ENCODE measurements around the gene GJC2.

DNA sequence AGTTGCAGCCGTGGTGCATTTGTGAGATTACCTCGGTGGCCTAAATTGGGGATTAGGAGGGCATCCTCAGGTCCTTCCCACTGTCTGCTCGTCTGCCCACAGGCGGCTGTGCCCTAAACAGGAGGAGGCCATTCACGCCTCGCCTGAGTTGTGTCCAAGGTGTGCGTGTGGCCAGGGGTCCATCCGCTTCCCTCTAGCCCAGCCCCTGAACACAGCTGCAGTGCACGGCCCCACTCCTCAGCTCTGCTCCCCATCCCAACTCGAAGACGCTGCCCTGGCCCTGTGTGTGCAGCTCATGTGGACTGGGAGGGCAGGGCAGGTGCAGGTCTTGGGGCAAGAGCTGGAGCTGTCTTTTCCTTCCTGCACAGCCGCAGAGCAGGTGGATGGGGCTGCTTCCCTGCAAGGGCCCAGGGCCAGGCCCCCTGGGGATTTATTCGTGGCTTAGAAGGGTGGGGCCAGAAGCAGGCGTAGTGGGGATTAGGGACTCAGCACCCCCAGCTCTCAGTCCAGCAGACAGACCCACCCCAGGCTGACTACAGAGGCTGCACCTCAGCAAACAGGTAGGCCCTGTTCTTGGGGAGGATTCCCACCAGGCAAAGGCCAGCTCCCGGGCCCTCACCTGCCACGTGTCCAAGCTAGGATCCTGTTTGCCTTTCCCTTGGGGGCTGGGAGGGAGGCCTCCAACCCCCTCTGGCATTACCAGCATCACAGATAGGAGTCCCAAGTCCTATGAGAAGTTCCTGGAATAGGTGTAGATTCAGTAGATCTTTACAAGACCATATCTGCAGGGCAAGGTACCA, 5.3 kb upstream of the GJC2 start:
- TF ChIP-seq MYC (IDR thresholded peaks at IDR 0.05; ENCODE audit: low read depth, low read length) (no peak), POLR2A (IDR thresholded peaks at IDR 0.05; ENCODE audit: extremely low read depth, insufficient read length) (no peak)
- TF ChIP-seq, protein P1, sequence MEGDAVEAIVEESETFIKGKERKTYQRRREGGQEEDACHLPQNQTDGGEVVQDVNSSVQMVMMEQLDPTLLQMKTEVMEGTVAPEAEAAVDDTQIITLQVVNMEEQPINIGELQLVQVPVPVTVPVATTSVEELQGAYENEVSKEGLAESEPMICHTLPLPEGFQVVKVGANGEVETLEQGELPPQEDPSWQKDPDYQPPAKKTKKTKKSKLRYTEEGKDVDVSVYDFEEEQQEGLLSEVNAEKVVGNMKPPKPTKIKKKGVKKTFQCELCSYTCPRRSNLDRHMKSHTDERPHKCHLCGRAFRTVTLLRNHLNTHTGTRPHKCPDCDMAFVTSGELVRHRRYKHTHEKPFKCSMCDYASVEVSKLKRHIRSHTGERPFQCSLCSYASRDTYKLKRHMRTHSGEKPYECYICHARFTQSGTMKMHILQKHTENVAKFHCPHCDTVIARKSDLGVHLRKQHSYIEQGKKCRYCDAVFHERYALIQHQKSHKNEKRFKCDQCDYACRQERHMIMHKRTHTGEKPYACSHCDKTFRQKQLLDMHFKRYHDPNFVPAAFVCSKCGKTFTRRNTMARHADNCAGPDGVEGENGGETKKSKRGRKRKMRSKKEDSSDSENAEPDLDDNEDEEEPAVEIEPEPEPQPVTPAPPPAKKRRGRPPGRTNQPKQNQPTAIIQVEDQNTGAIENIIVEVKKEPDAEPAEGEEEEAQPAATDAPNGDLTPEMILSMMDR (IDR thresholded peaks at IDR 0.05; ENCODE audit: low read depth, low read length), result no peak
- TF ChIP-seq, protein P2, sequence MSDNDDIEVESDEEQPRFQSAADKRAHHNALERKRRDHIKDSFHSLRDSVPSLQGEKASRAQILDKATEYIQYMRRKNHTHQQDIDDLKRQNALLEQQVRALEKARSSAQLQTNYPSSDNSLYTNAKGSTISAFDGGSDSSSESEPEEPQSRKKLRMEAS (IDR thresholded peaks at IDR 0.05; ENCODE audit: low read depth, low read length), result no peak

Data from NB4 (cell line).